ENCODE data around the gene PAQR4. TPM values are rescaled to one million over a fixed set of nuclear protein-coding genes. Genes with fewer than 3 reads are reported as not detected.
"Not testable (repeated sequence)": the region's sequence is repeated elsewhere in the genome, so short reads cannot be mapped to it uniquely, and the experiment has no call there.

The PAQR4 gene
- total and polyA plus RNA-seq, 4 experiments from 2014 or later = 0.77 to 1.7 (median 1.1) TPM

GRCh38 chr16:2926650-2926999 lies 42.5 kb upstream of the PAQR4 start:
- peaks cover 8% of the 10 kb centered on the region for H3K36me3 ChIP-seq (ENCODE audit: insufficient read depth, low read length)
- no peaks in the 10 kb centered on the region for H3K27me3 ChIP-seq (ENCODE audit: insufficient read depth, low read length)
- H3K36me3 Mint-ChIP-seq = peaks cover 16 to 22% of the 10 kb centered on the region in 2 donors
- H3K4me3 Mint-ChIP-seq = peak overlapping the region in 5 of 8 donors; percentile 13 to 56 (median 36)
- H3K27ac ChIP-seq (ENCODE audit: low read depth, low read length) = no peak overlapping the region
- CTCF ChIA-PET (ENCODE audit: partially characterized antibody) = interaction anchor here (0.8 to 3.2 kb wide), 24 partner anchors 9 to 1290 kb away, joined by 3 to 29 read pairs (median 4); partner anchors contain the start of genes FLYWCH1 and FLYWCH2
- peak overlapping the region; percentile 0 to 90 (median 53) for H3K27ac Mint-ChIP-seq
- no peaks in the 10 kb centered on the region for H3K9me3 Mint-ChIP-seq
- DNase-seq = no peak
- H3K4me1 ChIP-seq (ENCODE audit: insufficient read depth, low read length) = peaks cover 12% of the 10 kb centered on the region
- intact Hi-C loops (cut with micrococcal nuclease) = loop anchor here (2.0 kb wide), 2 partner anchors 22 to 52 kb away; no protein-coding TSS in a partner anchor
- H3K4me3 ChIP-seq (ENCODE audit: low read length in 2 of 2) = no peak overlapping the region
- no peaks in the 10 kb centered on the region for H3K27me3 Mint-ChIP-seq
- no peaks in the 10 kb centered on the region for H3K9me3 ChIP-seq (ENCODE audit: control insufficient read depth in 1 of 2, low read length in 2 of 2)
- POLR2A ChIA-PET (ENCODE audit: partially characterized antibody) = interaction anchor here (1.2 to 3.1 kb wide), 3 partner anchors 15 to 43 kb away, joined by 5 to 14 read pairs (median 13); partner anchors contain the start of genes FLYWCH1 and FLYWCH2
- H3K4me1 Mint-ChIP-seq = peaks cover 7 to 21% (median 17%) of the 10 kb centered on the region in 4 donors

- Mint-ChIP-seq H3K9me3 (no peaks in the 10 kb centered on the region), H3K27me3 (no peaks in the 10 kb centered on the region), H3K4me1 (peaks cover 7 to 21% (median 15%) of the 10 kb centered on the region in 4 donors), H3K4me3 (peak overlapping the region in 5 of 8 donors; percentile 13 to 56 (median 36)), H3K36me3 (peaks cover 12 to 19% of the 10 kb centered on the region in 2 donors), H3K27ac (peak overlapping the region; percentile 0 to 90 (median 53))
- peaks cover 12% of the 10 kb centered on the region for H3K4me1 ChIP-seq (ENCODE audit: insufficient read depth, low read length)
- CTCF ChIA-PET (ENCODE audit: partially characterized antibody) = interaction anchor here (0.5 to 3.2 kb wide), 26 partner anchors 9 to 1290 kb away, joined by 3 to 29 read pairs (median 4); partner anchors contain the start of genes FLYWCH1 and FLYWCH2
- intact Hi-C loops (cut with micrococcal nuclease) = loop anchor here (2.0 kb wide), 2 partner anchors 22 to 52 kb away; no protein-coding TSS in a partner anchor
- no peak overlapping the region for H3K27ac ChIP-seq (ENCODE audit: low read depth, low read length)
- peak; percentile 85 to 89 (median 87) for DNase-seq
- H3K36me3 ChIP-seq (ENCODE audit: insufficient read depth, low read length) = peaks cover 8% of the 10 kb centered on the region
- H3K4me3 ChIP-seq (ENCODE audit: low read length in 2 of 2) = no peak overlapping the region
- POLR2A ChIA-PET (ENCODE audit: partially characterized antibody) = interaction anchor here (0.9 to 3.1 kb wide), 4 partner anchors 15 to 55 kb away, joined by 3 to 14 read pairs (median 9); partner anchors contain the start of genes FLYWCH1 and FLYWCH2
- H3K27me3 ChIP-seq (ENCODE audit: insufficient read depth, low read length) = no peaks in the 10 kb centered on the region
- no peaks in the 10 kb centered on the region for H3K9me3 ChIP-seq (ENCODE audit: control insufficient read depth in 1 of 2, low read length in 2 of 2)
Measured at GRCh38 chr16:2927010-2927646, 42.0 kb upstream of the PAQR4 start.

DNA sequence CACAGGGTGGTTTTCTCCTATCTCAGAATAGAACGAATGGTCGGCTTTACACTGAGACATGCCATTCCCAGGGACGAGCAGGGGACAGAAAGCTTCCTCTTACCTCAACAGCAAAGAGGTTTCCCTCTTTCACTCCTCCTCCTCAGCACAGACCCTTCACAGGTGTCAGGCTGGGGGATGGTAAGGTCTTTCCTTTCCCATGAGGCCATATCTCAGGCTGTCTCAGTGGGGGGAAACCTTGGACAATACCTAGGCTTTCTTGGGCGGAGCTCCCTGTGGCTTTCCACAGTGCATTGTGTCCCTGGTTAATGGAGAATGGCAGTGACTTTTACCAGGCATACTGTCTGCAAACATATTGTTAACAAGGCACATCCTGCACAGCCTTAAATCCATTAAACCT lies 41.0 kb upstream of the PAQR4 start:
- intact Hi-C loops (cut with micrococcal nuclease); H3K27me3 ChIP-seq (ENCODE audit: insufficient read depth, low read length); H3K4me3 Mint-ChIP-seq; H3K4me3 ChIP-seq (ENCODE audit: low read length in 2 of 2); DNase-seq; H3K27me3 Mint-ChIP-seq; H3K27ac ChIP-seq (ENCODE audit: low read depth, low read length); H3K9me3 Mint-ChIP-seq; H3K9me3 ChIP-seq (ENCODE audit: control insufficient read depth in 1 of 2, low read length in 2 of 2): not testable (repeated sequence)
- Histone ChIP-seq H3K4me1 (ENCODE audit: insufficient read depth, low read length) (peaks cover 12% of the 10 kb centered on the region), H3K36me3 (ENCODE audit: insufficient read depth, low read length) (peaks cover 12% of the 10 kb centered on the region)
- peaks cover 7 to 21% (median 11%) of the 10 kb centered on the region in 4 donors for H3K4me1 Mint-ChIP-seq
- POLR2A ChIA-PET (ENCODE audit: partially characterized antibody) = interaction anchor here (3.1 kb wide), 1 partner anchor 45 kb away, joined by 13 read pairs; the partner anchor contains the start of gene FLYWCH2
- H3K27ac Mint-ChIP-seq = peak overlapping the region in 1 of 7 donors; percentile 58
- H3K36me3 Mint-ChIP-seq = peaks cover 8 to 15% of the 10 kb centered on the region in 2 donors
- CTCF ChIA-PET (ENCODE audit: partially characterized antibody) = interaction anchor here (1.1 to 2.2 kb wide), 3 partner anchors 11 to 54 kb away, joined by 5 to 22 read pairs (median 6); no protein-coding TSS in a partner anchor

GRCh38 chr16:2928796-2929195 lies 40.4 kb upstream of the PAQR4 start:
- intact Hi-C loops (cut with micrococcal nuclease) = no loop called here
- ChIA-PET POLR2A (ENCODE audit: partially characterized antibody) (no interaction called here), CTCF (ENCODE audit: partially characterized antibody) (interaction anchor here (0.6 to 1.1 kb wide), 2 partner anchors 9 to 54 kb away, joined by 3 to 5 read pairs; no protein-coding TSS in a partner anchor)
- H3K27me3 Mint-ChIP-seq = no peaks in the 10 kb centered on the region
- peak overlapping the region in 1 of 7 donors; percentile 25 for H3K27ac Mint-ChIP-seq
- peaks cover 6 to 21% (median 11%) of the 10 kb centered on the region in 4 donors for H3K4me1 Mint-ChIP-seq
- no peak overlapping the region for H3K4me3 Mint-ChIP-seq
- peaks cover 5 to 15% of the 10 kb centered on the region in 2 donors for H3K36me3 Mint-ChIP-seq
- no peak for DNase-seq
- Histone ChIP-seq H3K27me3 (ENCODE audit: insufficient read depth, low read length) (no peaks in the 10 kb centered on the region), H3K36me3 (ENCODE audit: insufficient read depth, low read length) (peaks cover 12% of the 10 kb centered on the region), H3K9me3 (ENCODE audit: control insufficient read depth in 1 of 2, low read length in 2 of 2) (no peaks in the 10 kb centered on the region), H3K4me1 (ENCODE audit: insufficient read depth, low read length) (peaks cover 12% of the 10 kb centered on the region), H3K4me3 (ENCODE audit: low read length in 2 of 2) (no peak overlapping the region), H3K27ac (ENCODE audit: low read depth, low read length) (no peak overlapping the region)
- H3K9me3 Mint-ChIP-seq = no peaks in the 10 kb centered on the region

DNA sequence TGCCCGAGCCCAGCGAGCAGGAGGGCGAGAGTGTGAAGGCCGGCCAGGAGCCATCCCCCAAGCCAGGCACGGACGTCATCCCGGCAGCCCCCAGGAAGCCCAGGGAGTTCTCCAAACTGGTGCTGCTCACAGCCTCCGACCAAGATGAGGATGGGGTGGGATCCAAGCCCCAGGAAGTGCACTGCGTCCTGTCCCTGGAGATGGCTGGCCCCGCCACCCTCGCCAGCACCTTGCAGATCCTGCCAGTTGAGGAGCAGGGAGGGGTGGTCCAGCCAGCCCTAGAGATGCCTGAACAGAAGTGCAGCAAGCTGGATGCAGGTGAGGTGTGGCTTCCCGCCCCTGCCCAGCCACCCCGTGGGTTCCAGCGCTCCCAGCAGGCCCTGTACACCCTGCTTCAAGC lies 39.5 kb upstream of the PAQR4 start:
- no peaks in the 10 kb centered on the region for H3K9me3 ChIP-seq (ENCODE audit: control insufficient read depth in 1 of 2, low read length in 2 of 2)
- ChIA-PET CTCF (ENCODE audit: partially characterized antibody) (no interaction called here), POLR2A (ENCODE audit: partially characterized antibody) (no interaction called here)
- H3K4me1 Mint-ChIP-seq = peaks cover 6 to 21% (median 11%) of the 10 kb centered on the region in 4 donors
- H3K27ac ChIP-seq (ENCODE audit: low read depth, low read length) = no peak overlapping the region
- no peaks in the 10 kb centered on the region for H3K9me3 Mint-ChIP-seq
- H3K4me3 ChIP-seq (ENCODE audit: low read length in 2 of 2) = no peak overlapping the region
- DNase-seq = no peak
- H3K27me3 ChIP-seq (ENCODE audit: insufficient read depth, low read length) = no peaks in the 10 kb centered on the region
- H3K27me3 Mint-ChIP-seq = no peaks in the 10 kb centered on the region
- no peak overlapping the region for H3K27ac Mint-ChIP-seq
- intact Hi-C loops (cut with micrococcal nuclease) = no loop called here
- H3K4me3 Mint-ChIP-seq = no peak overlapping the region
- peaks cover 12% of the 10 kb centered on the region for H3K4me1 ChIP-seq (ENCODE audit: insufficient read depth, low read length)
- H3K36me3 Mint-ChIP-seq = peaks cover 13 to 22% of the 10 kb centered on the region in 2 donors
- H3K36me3 ChIP-seq (ENCODE audit: insufficient read depth, low read length) = peaks cover 12% of the 10 kb centered on the region

- CTCF ChIA-PET (ENCODE audit: partially characterized antibody) = no interaction called here
- no peak for DNase-seq
- H3K4me1 ChIP-seq (ENCODE audit: insufficient read depth, low read length) = peaks cover 12% of the 10 kb centered on the region
- peaks cover 12% of the 10 kb centered on the region for H3K36me3 ChIP-seq (ENCODE audit: insufficient read depth, low read length)
- peaks cover 6 to 21% (median 11%) of the 10 kb centered on the region in 4 donors for H3K4me1 Mint-ChIP-seq
- intact Hi-C loops (cut with micrococcal nuclease) = no loop called here
- no peaks in the 10 kb centered on the region for H3K9me3 Mint-ChIP-seq
- peaks cover 14 to 25% of the 10 kb centered on the region in 2 donors for H3K36me3 Mint-ChIP-seq
- H3K9me3 ChIP-seq (ENCODE audit: control insufficient read depth in 1 of 2, low read length in 2 of 2) = no peaks in the 10 kb centered on the region
- H3K27ac ChIP-seq (ENCODE audit: low read depth, low read length) = no peak overlapping the region
- no peak overlapping the region for H3K27ac Mint-ChIP-seq
- POLR2A ChIA-PET (ENCODE audit: partially characterized antibody) = no interaction called here
- H3K4me3 ChIP-seq (ENCODE audit: low read length in 2 of 2) = no peak overlapping the region
- no peaks in the 10 kb centered on the region for H3K27me3 ChIP-seq (ENCODE audit: insufficient read depth, low read length)
- H3K4me3 Mint-ChIP-seq = no peak overlapping the region
- no peaks in the 10 kb centered on the region for H3K27me3 Mint-ChIP-seq
Measured at GRCh38 chr16:2930236-2930635, 38.9 kb upstream of the PAQR4 start.

GRCh38 chr16:2931231-2931914 lies 37.8 kb upstream of the PAQR4 start:
- H3K4me3 ChIP-seq (ENCODE audit: low read length in 2 of 2); H3K27me3 ChIP-seq (ENCODE audit: insufficient read depth, low read length); H3K9me3 ChIP-seq (ENCODE audit: control insufficient read depth in 1 of 2, low read length in 2 of 2); intact Hi-C loops (cut with micrococcal nuclease); H3K4me3 Mint-ChIP-seq; H3K27ac ChIP-seq (ENCODE audit: low read depth, low read length); H3K9me3 Mint-ChIP-seq; DNase-seq; H3K27me3 Mint-ChIP-seq; H3K27ac Mint-ChIP-seq: not testable (repeated sequence)
- H3K36me3 ChIP-seq (ENCODE audit: insufficient read depth, low read length) = peaks cover 14% of the 10 kb centered on the region
- Mint-ChIP-seq H3K4me1 (peaks cover 4 to 16% (median 9%) of the 10 kb centered on the region in 4 donors), H3K36me3 (peaks cover 17 to 29% of the 10 kb centered on the region in 2 donors)
- POLR2A ChIA-PET (ENCODE audit: partially characterized antibody) = interaction anchor here (0.7 to 1.0 kb wide), 2 partner anchors 20 to 34 kb away, joined by 3 read pairs; no protein-coding TSS in a partner anchor
- peaks cover 12% of the 10 kb centered on the region for H3K4me1 ChIP-seq (ENCODE audit: insufficient read depth, low read length)
- CTCF ChIA-PET (ENCODE audit: partially characterized antibody) = interaction anchor here (0.9 kb wide), 1 partner anchor 35 kb away, joined by 3 read pairs; no protein-coding TSS in a partner anchor
